ENCODE results near the gene SERPINB3. TPM values are rescaled to one million over a fixed set of nuclear protein-coding genes. Genes with fewer than 3 reads are reported as not detected.
"Not testable (repeated sequence)": the region's sequence is repeated elsewhere in the genome, so short reads cannot be mapped to it uniquely, and the experiment has no call there.

The SERPINB3 gene
- total and polyA plus RNA-seq, 2 of the 8 experiments (the other 6 are each of a cell fraction or from before 2014, with no cell fraction given) = 0.17 to 0.18 TPM

- H3K4me3 ChIP-seq (ENCODE audit: extremely low read depth in 1 of 4, insufficient read depth in 2 of 4, low read depth in 3 of 4, low read length in 4 of 4); H4K5ac ChIP-seq (ENCODE audit: insufficient read length, low read depth, low read length); H2BK120ac ChIP-seq (replicated peaks; ENCODE audit: low read depth, low read length); H2AFZ ChIP-seq (ENCODE audit: low read length); H3K56ac ChIP-seq (replicated peaks; ENCODE audit: insufficient read length, low read depth, low read length); H2BK12ac ChIP-seq (ENCODE audit: low read depth, low read length); H3K14ac ChIP-seq (ENCODE audit: insufficient read length); H3K36me3 ChIP-seq (ENCODE audit: control insufficient read depth in 2 of 4, insufficient read depth in 4 of 4, low read length in 3 of 4); H3K18ac ChIP-seq (ENCODE audit: extremely low read depth, low read length); H4K8ac ChIP-seq (ENCODE audit: extremely low read depth, insufficient read depth, low read length); H3K79me1 ChIP-seq (ENCODE audit: low read depth, low read length); H3K4me2 ChIP-seq (ENCODE audit: insufficient read depth in 1 of 2, low read depth in 2 of 2, low read length in 2 of 2); H3K9ac ChIP-seq (replicated peaks in 1 of 4; ENCODE audit: extremely low read depth in 1 of 4, low read depth in 3 of 4, low read length in 3 of 4); H4K91ac ChIP-seq (replicated peaks; ENCODE audit: insufficient read length, low read length); H3K23ac ChIP-seq (ENCODE audit: insufficient read length); H4K20me1 ChIP-seq (replicated peaks in 1 of 2; ENCODE audit: control insufficient read depth in 1 of 2, insufficient read depth in 2 of 2, low read length in 2 of 2); POLR2A ChIA-PET (ENCODE audit: partially characterized antibody); H2BK5ac ChIP-seq (ENCODE audit: low read depth, low read length); H3K23me2 ChIP-seq (ENCODE audit: low read depth, low read length); DNase-seq (ENCODE audit: low read depth in 1 of 2, low spot score in 2 of 2); H3K79me2 ChIP-seq (ENCODE audit: control insufficient read depth in 1 of 2, insufficient read depth in 2 of 2, low read length in 2 of 2); FAIRE-seq; H2BK20ac ChIP-seq (ENCODE audit: low read length); H3K27ac ChIP-seq (ENCODE audit: low read depth, low read length); H2BK15ac ChIP-seq (ENCODE audit: low read length); H3K4me1 ChIP-seq (replicated peaks in 1 of 4; ENCODE audit: control insufficient read depth in 3 of 4, insufficient read depth in 4 of 4, low read length in 3 of 4); H3K9me3 ChIP-seq (ENCODE audit: insufficient read depth in 2 of 2, low read depth in 1 of 2, low read length in 1 of 2); H3K4ac ChIP-seq (replicated peaks; ENCODE audit: insufficient read length, low read depth, low read length); H2AK5ac ChIP-seq (ENCODE audit: low read depth, low read length); H3K27me3 ChIP-seq (replicated peaks in 1 of 4; ENCODE audit: control insufficient read depth in 3 of 4, extremely low read depth in 1 of 4, insufficient read depth in 3 of 4, low read length in 3 of 4): not testable (repeated sequence)
- 100% methylated on average over 1 of the region's 1 CpG; no CpG with 5 or more reads in 1 of the 2 experiments for WGBS, 2 experiments (ENCODE audit: extremely low coverage in 1 of 2, insufficient coverage in 1 of 2, insufficient read length in 1 of 2, insufficient replicate concordance in 2 of 2, low coverage in 1 of 2, low lambda C conversion rate in 2 of 2, missing lambda C conversion rate in 1 of 2)
- CTCF ChIA-PET (ENCODE audit: partially characterized antibody) = interaction anchor here (0.6 kb wide), 1 partner anchor 115 kb away, joined by 4 read pairs; no protein-coding TSS in a partner anchor
Observed at GRCh38 chr18:63644694-63645093, 17.0 kb downstream of the SERPINB3 start.

GRCh38 chr18:63644142-63644541, 17.6 kb downstream of the SERPINB3 start, which contains the start of gene SERPINB4:
TSS of gene SERPINB4 (minus strand) at chr18:63644256. CDS start at chr18:63643577, 679 bp downstream.
- H3K36me3 ChIP-seq (ENCODE audit: control insufficient read depth in 2 of 4, insufficient read depth in 4 of 4, low read length in 3 of 4); DNase-seq (ENCODE audit: low read depth in 1 of 2, low spot score in 2 of 2); FAIRE-seq; POLR2A ChIA-PET (ENCODE audit: partially characterized antibody); H3K56ac ChIP-seq (replicated peaks; ENCODE audit: insufficient read length, low read depth, low read length); H3K4me1 ChIP-seq (replicated peaks in 1 of 4; ENCODE audit: control insufficient read depth in 3 of 4, insufficient read depth in 4 of 4, low read length in 3 of 4); H4K8ac ChIP-seq (ENCODE audit: extremely low read depth, insufficient read depth, low read length); H3K23me2 ChIP-seq (ENCODE audit: low read depth, low read length); CTCF ChIA-PET (ENCODE audit: partially characterized antibody); H2AFZ ChIP-seq (ENCODE audit: low read length); H3K4ac ChIP-seq (replicated peaks; ENCODE audit: insufficient read length, low read depth, low read length); H2BK20ac ChIP-seq (ENCODE audit: low read length); H3K79me2 ChIP-seq (ENCODE audit: control insufficient read depth in 1 of 2, insufficient read depth in 2 of 2, low read length in 2 of 2); H2BK15ac ChIP-seq (ENCODE audit: low read length); H3K79me1 ChIP-seq (ENCODE audit: low read depth, low read length); H3K4me2 ChIP-seq (ENCODE audit: insufficient read depth in 1 of 2, low read depth in 2 of 2, low read length in 2 of 2); H4K20me1 ChIP-seq (replicated peaks in 1 of 2; ENCODE audit: control insufficient read depth in 1 of 2, insufficient read depth in 2 of 2, low read length in 2 of 2); H2AK5ac ChIP-seq (ENCODE audit: low read depth, low read length); H2BK120ac ChIP-seq (replicated peaks; ENCODE audit: low read depth, low read length); H3K27ac ChIP-seq (ENCODE audit: low read depth, low read length); H4K5ac ChIP-seq (ENCODE audit: insufficient read length, low read depth, low read length); H3K9me3 ChIP-seq (ENCODE audit: insufficient read depth in 2 of 2, low read depth in 1 of 2, low read length in 1 of 2); H2BK5ac ChIP-seq (ENCODE audit: low read depth, low read length); H4K91ac ChIP-seq (replicated peaks; ENCODE audit: insufficient read length, low read length); H3K4me3 ChIP-seq (ENCODE audit: extremely low read depth in 1 of 4, insufficient read depth in 2 of 4, low read depth in 3 of 4, low read length in 4 of 4); H3K27me3 ChIP-seq (replicated peaks in 1 of 4; ENCODE audit: control insufficient read depth in 3 of 4, extremely low read depth in 1 of 4, insufficient read depth in 3 of 4, low read length in 3 of 4); H3K18ac ChIP-seq (ENCODE audit: extremely low read depth, low read length); H3K14ac ChIP-seq (ENCODE audit: insufficient read length); H3K9ac ChIP-seq (replicated peaks in 1 of 4; ENCODE audit: extremely low read depth in 1 of 4, low read depth in 3 of 4, low read length in 3 of 4); H3K23ac ChIP-seq (ENCODE audit: insufficient read length): not testable (repeated sequence)
- peak within 1 kb of the TSS; percentile 75; the same call in 1 of the 2 replicates for H2BK12ac ChIP-seq (ENCODE audit: low read depth, low read length)
- WGBS, 2 experiments (ENCODE audit: extremely low coverage in 1 of 2, insufficient coverage in 1 of 2, insufficient read length in 1 of 2, insufficient replicate concordance in 2 of 2, low coverage in 1 of 2, low lambda C conversion rate in 2 of 2, missing lambda C conversion rate in 1 of 2) = 93% methylated on average over 1 of the region's 2 CpGs; no CpG with 5 or more reads in 1 of the 2 experiments
